HepG2 (cell line): ENCODE results near the gene WNT1. TPM values are rescaled to one million over a fixed set of nuclear protein-coding genes. Genes with fewer than 3 reads are reported as not detected.

Experiments
- KAT7 ChIP-seq: IDR thresholded peaks from 2 replicates; pipeline ENCODE4 v1.6.1; 2018; ENCODE audit warnings: borderline replicate concordance, missing compliant biosample characterization
- MNT ChIP-seq: fragments of 450-650 bp; IDR thresholded peaks from 2 replicates; pipeline ENCODE4 v1.6.1; 2016
- PITX1 ChIP-seq: sonication (generic); formaldehyde crosslinking; IDR thresholded peaks from 2 replicates; pipeline ENCODE4 v1.5.1; 2020; ENCODE audit warnings: mild to moderate bottlenecking, missing genetic modification reagents
- RORA ChIP-seq: sonication (generic); formaldehyde crosslinking; IDR thresholded peaks from 2 replicates; pipeline ENCODE4 v1.5.0; 2020; ENCODE audit warnings: mild to moderate bottlenecking, missing genetic modification reagents, moderate library complexity
- SOX13 ChIP-seq, 3 experiments: fragments of 450-650 bp in 1 of 3; sonication (generic) in 1 of 3; formaldehyde crosslinking in 1 of 3; IDR thresholded peaks in 2 of 3; conservative IDR thresholded peaks in 1 of 3; 2 replicates each; pipeline versions ENCODE4 v1.5.0 to v1.6.1; 2016 to 2020; ENCODE audit warnings: antibody characterized with exemption in 1 of 3, mild to moderate bottlenecking in 1 of 3, missing compliant biosample characterization in 1 of 3, missing genetic modification reagents in 1 of 3, moderate library complexity in 1 of 3
- ZNF674 ChIP-seq: sonication (generic); formaldehyde crosslinking; IDR thresholded peaks from 2 replicates; pipeline ENCODE4 v1.5.0; 2020; ENCODE audit warnings: low read depth, mild to moderate bottlenecking, missing genetic modification reagents
- polyA plus RNA-seq, 8 experiments: library from polyadenylated mRNA; depleted of rRNA in 3 of 8; stranded (reverse) in 7 of 8; unstranded in 1 of 8; fragments of >200 nt; fragmentation: Illumina TruSeq in 4 of 8; extraction: Trizol in 4 of 8; gene quantifications; 2 replicates each; pipeline versions ENCODE4 v1.2.1 to v1.2.3, GENCODE V29; 2011 to 2016; ENCODE audit warnings: low read depth in 4 of 8, missing spikeins in 1 of 8, mixed read lengths in 1 of 8; ENCODE audit not compliant: insufficient read depth in 1 of 8
- total RNA-seq, 5 experiments: library from RNA; depleted of rRNA; stranded (reverse); fragments of >200 nt; fragmentation: Illumina TruSeq; extraction: Trizol; gene quantifications; 2 replicates each; pipeline ENCODE4 v1.2.3, GENCODE V29; 2016; ENCODE audit warnings: low read depth in 1 of 5
- TF ChIP-seq, protein P1 (sequence below): sonication (generic); formaldehyde crosslinking; IDR thresholded peaks from 2 replicates; pipeline ENCODE4 v1.5.0; 2020; ENCODE audit warnings: missing genetic modification reagents

Gene WNT1
- total and polyA plus RNA-seq, 2 of the 13 experiments (the other 11 are each of a cell fraction or from before 2014, with no cell fraction given), result not detected

GRCh38 chr12:48957141-48958048 lies 20.7 kb upstream of the WNT1 start, which contains the start of gene ARF3 (continued):
- TF ChIP-seq, protein P1, sequence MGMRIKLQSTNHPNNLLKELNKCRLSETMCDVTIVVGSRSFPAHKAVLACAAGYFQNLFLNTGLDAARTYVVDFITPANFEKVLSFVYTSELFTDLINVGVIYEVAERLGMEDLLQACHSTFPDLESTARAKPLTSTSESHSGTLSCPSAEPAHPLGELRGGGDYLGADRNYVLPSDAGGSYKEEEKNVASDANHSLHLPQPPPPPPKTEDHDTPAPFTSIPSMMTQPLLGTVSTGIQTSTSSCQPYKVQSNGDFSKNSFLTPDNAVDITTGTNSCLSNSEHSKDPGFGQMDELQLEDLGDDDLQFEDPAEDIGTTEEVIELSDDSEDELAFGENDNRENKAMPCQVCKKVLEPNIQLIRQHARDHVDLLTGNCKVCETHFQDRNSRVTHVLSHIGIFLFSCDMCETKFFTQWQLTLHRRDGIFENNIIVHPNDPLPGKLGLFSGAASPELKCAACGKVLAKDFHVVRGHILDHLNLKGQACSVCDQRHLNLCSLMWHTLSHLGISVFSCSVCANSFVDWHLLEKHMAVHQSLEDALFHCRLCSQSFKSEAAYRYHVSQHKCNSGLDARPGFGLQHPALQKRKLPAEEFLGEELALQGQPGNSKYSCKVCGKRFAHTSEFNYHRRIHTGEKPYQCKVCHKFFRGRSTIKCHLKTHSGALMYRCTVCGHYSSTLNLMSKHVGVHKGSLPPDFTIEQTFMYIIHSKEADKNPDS (CRISPR knock-in tag), result 0 out of 2 replicates have a peak, but pooled peaks have one; percentile 22
- no peak for TF ChIP-seq ZNF674 (CRISPR knock-in tag)
- TF ChIP-seq MNT, result no peak
- TF ChIP-seq SOX13 (IDR thresholded peaks at IDR 0.05), result 0 out of 2 replicates have a peak, but pooled peaks have one; percentile 8
- 0 out of 4 replicates have a peak, but pooled peaks of 1 of the 2 experiments have one; percentile 27 for TF ChIP-seq SOX13 (CRISPR knock-in tag; conservative IDR thresholded peaks at IDR 0.05 in 1 of 2, IDR thresholded peaks at IDR 0.05 in 1 of 2)
- TF ChIP-seq RORA (CRISPR knock-in tag), result no peak
- no peak for TF ChIP-seq PITX1
- TF ChIP-seq KAT7, result no peak; the same call in 1 of the 2 replicates
- TF ChIP-seq, all 625 proteins: peak for 194
